ENCODE data around the gene TUBB3. TPM values are rescaled to one million over a fixed set of nuclear protein-coding genes. Genes with fewer than 3 reads are reported as not detected.

Gene TUBB3
- total and polyA plus RNA-seq, 2 experiments from 2014 or later = 4.6 to 7.5 TPM

DNA sequence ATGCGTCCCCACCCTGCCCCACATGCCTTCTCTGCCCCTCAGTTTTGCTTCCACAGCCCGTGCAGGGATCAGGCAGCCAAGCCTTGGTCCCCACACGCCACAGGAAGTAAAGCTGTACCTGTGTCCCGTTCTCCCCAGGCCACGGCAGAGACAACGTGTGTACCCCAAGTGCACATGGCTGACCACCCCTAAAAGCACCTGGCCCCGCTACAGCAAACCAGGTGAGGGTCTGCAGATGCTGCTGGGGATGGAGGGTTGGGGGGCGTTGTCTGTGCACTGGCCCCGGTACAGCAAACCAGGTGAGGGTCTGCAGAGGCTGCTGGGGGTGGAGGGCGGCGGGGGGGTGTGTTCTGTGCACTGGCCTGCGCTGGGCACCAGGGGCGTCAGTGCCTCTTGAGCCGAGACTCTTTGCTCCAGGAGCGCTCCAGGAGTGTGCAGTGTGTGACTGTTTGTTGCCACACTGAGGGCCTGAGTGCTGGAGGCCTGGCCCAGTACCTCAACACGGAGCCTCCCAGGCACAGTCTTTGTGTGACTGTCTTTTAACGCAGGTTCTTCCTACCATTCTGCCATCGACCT is 31.0 kb upstream of the TUBB3 start:
- Histone ChIP-seq H3K9me3 (ENCODE audit: low read depth) (no peaks in the 10 kb centered on the region), H3K4me1 (ENCODE audit: low read depth) (no peaks in the 10 kb centered on the region), H3K27ac (no peak overlapping the region), H3K4me3 (no peak overlapping the region), H3K27me3 (no peaks in the 10 kb centered on the region), H3K36me3 (peaks cover 42% of the 10 kb centered on the region)
- DNase-seq (ENCODE audit: low read depth in 1 of 2, low spot score in 1 of 2) = no peak
- no peak for TF ChIP-seq CTCF (IDR thresholded peaks at IDR 0.05; ENCODE audit: low read depth, low read length)

GRCh38 chr16:89892635-89893034 is 30.5 kb upstream of the TUBB3 start:
- no peak for TF ChIP-seq CTCF (IDR thresholded peaks at IDR 0.05; ENCODE audit: low read depth, low read length)
- H3K36me3 ChIP-seq = peaks cover 41% of the 10 kb centered on the region

DNA sequence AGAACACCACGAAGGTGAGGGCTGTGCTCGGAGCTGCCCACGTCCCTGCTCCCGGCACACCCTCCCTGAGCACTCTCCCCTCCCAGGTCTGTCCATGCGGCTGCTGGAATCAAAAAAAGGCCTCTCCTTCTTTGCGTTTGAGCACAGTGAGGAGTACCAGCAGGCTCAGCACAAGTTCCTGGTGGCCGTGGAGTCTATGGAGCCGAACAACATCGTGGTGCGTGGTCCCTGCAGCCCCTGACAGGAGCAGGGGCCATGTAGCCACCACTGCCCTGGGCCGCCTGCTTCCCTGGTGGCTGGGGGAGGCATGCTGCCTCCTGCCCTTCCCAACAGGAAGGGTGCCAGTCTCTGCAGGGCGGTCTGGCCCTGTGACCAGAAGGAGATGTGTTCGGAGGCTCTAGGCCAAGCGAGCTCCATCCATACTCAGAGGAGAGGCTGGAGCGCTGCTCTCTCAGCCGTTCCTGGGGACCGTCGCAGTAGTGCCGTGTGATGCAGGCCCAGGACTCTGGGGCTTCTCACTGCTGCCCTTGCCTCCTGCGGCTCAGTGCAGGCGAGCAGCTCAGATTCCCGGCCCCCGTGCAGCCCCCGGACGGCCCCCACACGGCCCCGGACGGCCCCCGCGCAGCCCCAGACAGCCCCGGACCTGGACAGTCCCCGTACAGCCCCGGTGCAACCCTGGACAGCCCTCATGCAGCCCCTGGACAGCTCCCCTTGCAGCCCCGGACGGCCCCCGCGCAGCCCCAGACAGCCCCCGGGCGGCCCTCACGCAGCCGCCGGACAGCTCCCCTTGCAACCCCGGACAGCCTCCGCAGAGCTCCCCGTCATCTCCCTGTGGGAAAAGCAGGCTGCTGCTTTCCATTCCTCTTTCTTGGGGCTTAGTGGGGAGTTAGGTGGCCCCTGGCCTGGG is 29.2 kb upstream of the TUBB3 start:
- no peak for DNase-seq (ENCODE audit: low read depth in 1 of 2, low spot score in 1 of 2)
- H3K36me3 ChIP-seq = peaks cover 39% of the 10 kb centered on the region
- no peak for TF ChIP-seq CTCF (IDR thresholded peaks at IDR 0.05; ENCODE audit: low read depth, low read length)

More at GRCh38 chr16:89892635-89893034, 30.5 kb upstream of the TUBB3 start:
- H3K4me1 ChIP-seq (ENCODE audit: low read depth) = no peaks in the 10 kb centered on the region
- no peaks in the 10 kb centered on the region for H3K27me3 ChIP-seq
- no peak overlapping the region for H3K4me3 ChIP-seq
- no peaks in the 10 kb centered on the region for H3K9me3 ChIP-seq (ENCODE audit: low read depth)
- no peak for DNase-seq (ENCODE audit: low read depth in 1 of 2, low spot score in 1 of 2)
- H3K27ac ChIP-seq = no peak overlapping the region

DNA sequence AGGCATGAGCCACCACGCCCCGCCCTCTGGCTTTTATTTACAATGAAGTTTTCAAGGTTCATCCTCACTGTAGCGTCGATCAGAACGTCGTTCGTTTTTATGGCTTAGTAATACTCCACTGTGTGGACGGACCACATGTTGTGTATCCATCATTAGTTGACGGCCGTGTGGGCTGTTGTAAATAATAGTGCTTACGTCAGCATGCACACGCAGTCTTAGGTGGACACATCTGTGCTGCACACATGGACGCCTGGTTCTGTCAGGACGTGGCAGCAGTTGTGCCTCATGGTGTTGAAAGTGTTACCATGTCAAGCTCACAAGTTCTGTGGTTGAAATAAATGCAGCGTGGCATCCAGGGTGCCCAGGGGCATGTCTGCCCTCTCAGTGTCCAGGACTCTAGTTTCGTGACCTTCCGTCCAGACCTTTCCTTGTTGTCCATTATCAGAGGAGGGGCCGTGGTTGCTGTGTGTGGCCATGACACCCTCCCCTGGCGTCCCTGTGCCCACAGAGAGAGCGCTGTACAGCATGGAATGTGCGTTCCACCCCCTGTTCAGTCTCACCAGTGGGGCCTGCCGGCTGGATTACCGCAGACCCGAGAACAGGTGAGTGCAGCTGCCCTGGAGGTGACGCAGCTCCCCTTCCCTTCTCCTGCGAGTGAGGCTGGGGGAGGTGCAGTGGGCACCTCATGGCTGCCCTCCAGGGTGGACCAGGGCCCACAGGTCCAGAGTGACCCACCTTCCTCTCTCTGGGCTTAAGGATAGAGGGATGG is 27.5 kb upstream of the TUBB3 start:
- H3K27ac ChIP-seq = no peak overlapping the region
- no peaks in the 10 kb centered on the region for H3K27me3 ChIP-seq
- TF ChIP-seq CTCF (IDR thresholded peaks at IDR 0.05; ENCODE audit: low read depth, low read length) = no peak
- H3K9me3 ChIP-seq (ENCODE audit: low read depth) = no peaks in the 10 kb centered on the region
- H3K4me3 ChIP-seq = no peak overlapping the region
- H3K4me1 ChIP-seq (ENCODE audit: low read depth) = no peaks in the 10 kb centered on the region
- peaks cover 36% of the 10 kb centered on the region for H3K36me3 ChIP-seq
- DNase-seq (ENCODE audit: low read depth in 1 of 2, low spot score in 1 of 2) = no peak

More for the DNA sequence above, 29.2 kb upstream of the TUBB3 start:
- Histone ChIP-seq H3K4me3 (no peak overlapping the region), H3K27ac (no peak overlapping the region), H3K27me3 (no peaks in the 10 kb centered on the region), H3K9me3 (ENCODE audit: low read depth) (no peaks in the 10 kb centered on the region), H3K4me1 (ENCODE audit: low read depth) (no peaks in the 10 kb centered on the region)

DNA sequence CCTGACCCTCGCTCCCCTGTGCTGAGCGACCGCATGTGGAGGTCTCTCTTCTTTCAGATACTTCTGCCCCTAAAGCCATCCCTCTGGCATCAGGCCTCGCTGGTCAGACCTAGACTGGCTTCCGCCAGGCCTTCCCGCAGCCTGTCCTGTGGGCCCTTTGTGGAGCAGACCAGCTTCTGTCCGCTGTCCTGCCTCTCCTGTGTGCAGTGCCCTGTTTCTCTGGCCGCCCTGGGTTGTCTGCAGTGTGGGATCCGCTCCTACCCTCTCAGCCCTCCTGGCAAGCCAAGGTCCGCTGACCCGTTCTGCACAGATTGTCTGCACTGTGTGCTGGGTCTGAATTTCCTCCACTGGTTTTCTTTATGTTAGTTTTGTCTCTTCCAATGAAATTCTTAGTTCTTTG is 25.9 kb upstream of the TUBB3 start:
- Histone ChIP-seq H3K4me1 (ENCODE audit: low read depth) (no peaks in the 10 kb centered on the region), H3K36me3 (peaks cover 33% of the 10 kb centered on the region), H3K27me3 (no peaks in the 10 kb centered on the region), H3K4me3 (no peak overlapping the region), H3K27ac (no peak overlapping the region), H3K9me3 (ENCODE audit: low read depth) (no peaks in the 10 kb centered on the region)
- DNase-seq (ENCODE audit: low read depth in 1 of 2, low spot score in 1 of 2) = no peak
- TF ChIP-seq CTCF (IDR thresholded peaks at IDR 0.05; ENCODE audit: low read depth, low read length) = no peak
